ENCODE results near the gene B3GALT4.

- no peak for TF ChIP-seq CTCF (IDR thresholded peaks at IDR 0.05)
- no peak for TF ChIP-seq POLR2A (IDR thresholded peaks at IDR 0.05)
Observed at GRCh38 chr6:33317419-33317668, 40.4 kb downstream of the B3GALT4 start.

Data from Peyer's patch (tissue), 4 donors.